ENCODE results near the gene MTRF1.
"Not testable (repeated sequence)": the region's sequence is repeated elsewhere in the genome, so short reads cannot be mapped to it uniquely, and the experiment has no call there.

The MTRF1 gene

GRCh38 chr13:41279156-41279555 is 15.8 kb upstream of the MTRF1 start:
- not testable (repeated sequence) for DNase-seq

DNA sequence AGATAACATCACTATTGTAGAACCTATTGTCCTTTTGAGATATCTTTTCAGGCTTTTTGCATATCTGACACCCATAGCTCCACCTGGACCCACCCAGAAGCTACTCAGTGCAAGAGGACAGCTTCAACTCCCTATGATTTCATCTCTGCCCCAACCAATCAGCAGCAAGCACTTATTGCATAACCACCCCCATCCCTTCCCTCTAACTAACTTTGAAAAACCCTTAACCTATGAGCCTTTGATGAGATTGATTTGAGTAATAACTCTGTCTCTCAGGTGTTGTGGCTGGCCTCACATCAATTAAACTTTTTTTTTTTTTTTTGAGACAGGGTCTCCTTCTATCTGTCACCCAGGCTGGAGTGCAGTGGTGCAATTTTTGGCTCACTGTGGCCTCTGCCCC is 13.4 kb upstream of the MTRF1 start:
- DNase-seq = no peak

DNA sequence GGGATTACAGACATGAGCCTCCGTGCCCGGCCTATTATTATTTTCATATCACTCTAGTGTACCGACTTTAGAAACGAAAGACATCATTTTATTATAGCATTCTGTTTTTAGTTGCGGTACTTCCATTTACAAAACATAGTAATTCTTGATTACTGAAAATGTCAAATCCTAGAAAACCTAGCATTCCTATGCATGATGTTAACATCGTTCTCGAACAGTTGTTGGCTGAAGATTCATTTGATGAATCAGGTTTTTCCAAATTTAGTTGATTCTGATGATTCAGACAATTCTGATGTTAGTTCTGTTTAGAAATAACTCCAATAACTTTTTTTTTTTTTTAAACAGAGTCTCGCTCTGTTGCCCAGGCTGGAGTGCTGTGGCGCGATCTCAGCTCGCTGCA is 11.5 kb upstream of the MTRF1 start:
- no peak for DNase-seq

DNA sequence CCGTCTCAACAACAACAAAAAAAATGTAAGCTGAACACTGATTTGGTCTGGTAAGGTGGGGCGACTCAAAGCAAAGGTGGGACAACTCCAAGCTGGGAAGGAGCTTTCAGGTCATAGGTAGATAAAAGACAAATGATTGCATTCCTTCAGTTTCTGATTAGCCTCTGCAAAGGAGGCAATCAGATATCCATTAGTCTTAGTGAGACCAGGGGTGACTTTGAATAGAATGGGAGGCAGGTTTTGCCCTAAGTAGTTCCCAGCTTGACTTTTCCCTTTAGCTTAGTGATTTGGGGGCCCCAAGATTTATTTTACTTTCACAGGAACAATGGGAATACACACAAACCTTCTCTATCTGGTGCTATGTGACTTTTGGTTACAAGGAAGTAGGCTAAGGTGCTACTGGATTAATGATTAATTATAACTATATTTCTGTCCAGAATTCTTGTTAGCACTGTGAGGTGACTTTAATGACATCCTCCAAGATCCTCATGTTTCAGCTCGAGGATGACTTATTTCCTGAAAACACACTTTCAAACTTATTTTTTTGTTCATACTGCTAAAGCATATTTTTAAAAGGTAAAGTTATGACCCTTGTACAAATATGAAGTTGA is 10.6 kb upstream of the MTRF1 start:
- DNase-seq = no peak

DNA sequence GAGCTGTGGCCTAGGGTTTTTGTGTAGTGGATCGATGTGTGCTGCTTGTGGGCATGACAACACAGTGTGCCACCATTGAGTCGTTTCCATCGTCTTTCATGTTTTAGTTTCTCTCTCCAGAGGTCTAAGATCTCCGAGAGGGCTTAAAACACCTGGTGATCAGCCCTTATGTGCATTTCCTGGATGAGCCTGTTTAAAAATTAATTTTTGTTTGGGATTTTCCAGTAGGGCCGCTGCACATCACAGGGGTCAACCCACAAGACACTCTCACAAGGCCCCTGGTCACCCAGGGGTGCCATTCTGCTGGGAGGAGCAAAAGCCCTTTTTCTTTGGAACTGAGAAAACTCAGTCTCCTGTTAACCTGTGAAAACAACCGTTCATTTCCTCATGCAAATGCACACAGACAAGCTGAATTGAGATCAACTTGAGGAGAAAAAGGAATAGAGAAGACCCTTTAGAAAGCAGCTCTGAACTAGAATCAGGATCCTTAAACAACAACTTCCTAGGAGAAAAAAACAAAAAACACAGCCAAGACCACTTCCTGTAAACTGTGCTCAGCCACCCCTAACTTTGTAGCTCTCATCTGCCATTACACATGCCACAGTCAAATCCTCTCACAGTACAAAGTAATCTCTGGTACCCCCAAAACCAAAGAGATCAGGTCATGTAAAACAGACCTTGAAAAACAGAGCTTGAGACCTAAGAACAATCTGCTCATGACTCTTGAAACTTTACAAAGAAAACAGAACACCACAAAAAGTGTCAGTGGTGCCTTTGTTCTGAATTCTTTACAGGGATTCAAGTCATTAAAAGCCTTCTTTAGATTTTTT is 8.3 kb upstream of the MTRF1 start:
- no peak for DNase-seq

GRCh38 chr13:41268764-41269163 is 5.4 kb upstream of the MTRF1 start:
- no peak for DNase-seq

DNA sequence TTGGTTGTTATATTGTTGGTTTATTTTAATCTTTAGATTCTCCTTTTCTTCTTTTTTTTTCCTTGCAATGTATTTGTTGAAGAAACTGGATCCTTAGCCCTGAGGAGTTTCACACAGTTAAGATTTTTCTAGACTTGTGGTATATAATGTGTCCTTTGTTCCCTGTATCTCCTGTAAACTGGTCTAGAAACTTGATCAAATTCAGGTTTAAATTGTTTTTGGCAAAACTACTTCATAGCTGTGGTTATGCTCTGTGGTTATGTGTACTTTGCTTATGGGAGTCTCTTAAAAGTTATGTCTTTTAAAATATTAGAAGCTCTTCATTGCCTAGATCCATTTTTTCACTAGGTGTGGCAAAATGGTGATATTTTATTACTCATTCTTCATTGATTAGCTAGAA is 3.7 kb upstream of the MTRF1 start:
- no peak for DNase-seq

DNA sequence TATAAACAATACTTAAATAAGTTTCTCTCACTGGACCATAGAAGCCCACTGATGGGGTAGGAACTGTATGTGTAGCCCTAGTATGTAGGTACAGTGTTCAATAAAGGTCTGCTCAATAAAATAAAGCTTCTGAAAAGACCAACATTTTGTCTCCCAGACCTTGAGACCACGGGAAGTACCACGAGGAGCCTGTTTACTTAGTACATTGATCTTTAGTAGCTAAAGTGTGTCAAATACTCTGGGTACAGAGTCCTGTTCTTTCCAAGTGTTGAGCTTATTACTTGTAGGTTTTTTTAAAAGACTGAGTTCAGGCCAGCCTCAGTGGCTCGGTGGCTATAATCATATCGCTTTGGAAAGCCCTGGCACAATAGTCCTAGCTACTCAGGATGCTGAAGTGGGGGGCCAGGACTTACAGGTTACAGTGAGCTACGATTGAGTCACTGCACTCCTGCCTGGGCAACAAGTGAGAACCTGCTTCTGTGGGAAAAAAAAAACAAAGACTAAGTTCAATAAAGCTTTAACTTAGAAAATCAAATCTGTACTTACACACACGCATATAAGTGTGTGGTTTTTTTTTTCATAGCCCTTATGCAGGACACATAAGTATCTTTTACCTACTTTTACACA is 3.4 kb downstream of the MTRF1 start:
- no peak for DNase-seq

GRCh38 chr13:41257535-41257934 is 5.8 kb downstream of the MTRF1 start:
- no peak for DNase-seq

GRCh38 chr13:41254902-41255301 is 8.5 kb downstream of the MTRF1 start:
- no peak for DNase-seq

DNA sequence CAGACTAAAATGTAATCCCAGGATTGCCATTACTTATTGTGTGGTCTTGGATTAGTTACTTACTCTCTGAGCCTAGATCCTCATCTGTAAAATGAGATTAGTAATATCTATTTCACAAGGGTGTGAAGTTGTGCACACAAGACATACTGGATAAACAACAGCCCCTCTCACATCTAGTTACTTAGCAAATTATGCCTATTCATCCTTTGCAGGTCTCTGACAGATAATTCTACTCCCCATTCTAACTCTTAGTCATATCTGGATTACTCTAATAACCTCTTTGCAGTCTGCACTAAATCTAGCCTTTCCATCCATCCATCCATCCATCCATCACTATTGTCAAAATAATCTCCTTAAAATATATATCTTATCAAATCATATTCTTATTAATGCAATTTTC is 12.4 kb downstream of the MTRF1 start:
- no peak for DNase-seq

DNA sequence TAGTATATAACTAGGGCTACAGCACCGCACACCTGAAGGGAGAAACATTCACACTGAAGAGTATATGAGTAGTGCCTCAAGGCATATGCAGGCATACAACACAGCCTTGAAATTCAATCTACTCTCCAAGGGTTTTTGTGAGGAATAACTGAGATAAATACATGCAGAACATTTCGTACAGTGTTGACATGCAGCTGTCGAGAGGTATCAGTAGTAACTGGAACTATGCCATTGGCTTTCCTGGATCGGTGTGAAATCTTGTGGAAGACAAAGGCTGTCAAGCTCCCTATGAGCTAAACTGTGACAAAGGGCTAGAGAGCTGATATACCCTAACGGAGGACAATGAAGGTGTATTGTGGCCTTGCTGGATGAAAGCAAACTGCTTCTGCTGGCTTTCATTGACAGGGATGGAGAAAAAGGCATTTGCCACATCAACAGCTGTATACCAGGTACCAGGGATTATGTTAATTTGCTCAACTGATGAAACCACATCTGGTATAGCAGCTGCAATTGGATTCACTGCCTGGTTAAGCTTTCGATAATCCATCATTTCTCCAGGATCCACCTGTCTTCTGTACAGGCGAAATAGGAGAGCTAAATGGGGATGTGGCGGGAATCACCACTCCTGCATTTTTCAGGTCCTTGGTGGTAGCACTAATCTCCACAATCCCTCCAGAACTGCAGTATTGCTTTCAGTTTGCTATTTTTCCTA is 16.3 kb downstream of the MTRF1 start:
- DNase-seq = no peak

DNA sequence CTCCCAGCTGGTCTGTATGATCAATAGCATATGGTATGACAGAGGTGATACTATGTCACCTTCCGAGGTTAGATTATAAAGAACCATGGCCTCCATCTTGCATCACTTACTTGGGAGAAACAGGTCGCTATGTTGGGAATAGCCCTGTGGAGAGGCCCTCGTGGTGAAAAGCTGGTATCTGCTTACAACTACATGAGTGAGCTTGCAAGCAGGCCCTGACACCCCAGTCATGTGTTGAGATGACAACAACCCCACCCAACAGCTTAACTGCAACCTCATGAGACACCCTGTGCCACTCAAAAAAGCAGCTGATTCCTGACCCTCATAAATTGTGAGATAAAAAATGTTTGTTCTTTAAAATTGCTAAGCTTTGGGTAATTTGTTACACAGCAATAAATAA is 18.8 kb downstream of the MTRF1 start:
- DNase-seq = no peak

- DNase-seq = no peak
Observed at GRCh38 chr13:41241626-41242025, 21.8 kb downstream of the MTRF1 start.

GRCh38 chr13:41236369-41236768 is 27.0 kb downstream of the MTRF1 start:
- no peak for DNase-seq

GRCh38 chr13:41232578-41233480 is 30.5 kb downstream of the MTRF1 start:
- no peak for DNase-seq

GRCh38 chr13:41231786-41232185 is 31.6 kb downstream of the MTRF1 start:
- no peak for DNase-seq

GRCh38 chr13:41231025-41231677 is 32.2 kb downstream of the MTRF1 start:
- no peak for DNase-seq

DNA sequence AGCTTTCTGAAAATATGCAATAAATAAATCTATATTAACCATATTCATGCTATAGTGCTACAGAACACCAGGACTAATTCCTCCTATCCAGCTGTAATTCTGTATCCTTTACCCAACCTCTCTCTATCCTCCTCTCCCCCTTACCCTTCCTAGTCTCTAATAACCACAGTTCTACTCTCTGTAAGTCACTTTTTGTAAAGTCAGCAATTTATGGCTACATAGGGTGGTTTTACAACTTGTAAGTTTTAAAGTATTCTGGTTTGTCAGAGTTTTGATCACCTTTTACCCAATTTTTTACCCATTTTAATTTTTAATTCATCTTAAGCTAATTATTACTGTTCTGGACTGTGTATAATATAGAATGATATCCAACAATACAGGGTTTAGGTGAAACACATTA is 34.0 kb downstream of the MTRF1 start:
- no peak for DNase-seq

DNA sequence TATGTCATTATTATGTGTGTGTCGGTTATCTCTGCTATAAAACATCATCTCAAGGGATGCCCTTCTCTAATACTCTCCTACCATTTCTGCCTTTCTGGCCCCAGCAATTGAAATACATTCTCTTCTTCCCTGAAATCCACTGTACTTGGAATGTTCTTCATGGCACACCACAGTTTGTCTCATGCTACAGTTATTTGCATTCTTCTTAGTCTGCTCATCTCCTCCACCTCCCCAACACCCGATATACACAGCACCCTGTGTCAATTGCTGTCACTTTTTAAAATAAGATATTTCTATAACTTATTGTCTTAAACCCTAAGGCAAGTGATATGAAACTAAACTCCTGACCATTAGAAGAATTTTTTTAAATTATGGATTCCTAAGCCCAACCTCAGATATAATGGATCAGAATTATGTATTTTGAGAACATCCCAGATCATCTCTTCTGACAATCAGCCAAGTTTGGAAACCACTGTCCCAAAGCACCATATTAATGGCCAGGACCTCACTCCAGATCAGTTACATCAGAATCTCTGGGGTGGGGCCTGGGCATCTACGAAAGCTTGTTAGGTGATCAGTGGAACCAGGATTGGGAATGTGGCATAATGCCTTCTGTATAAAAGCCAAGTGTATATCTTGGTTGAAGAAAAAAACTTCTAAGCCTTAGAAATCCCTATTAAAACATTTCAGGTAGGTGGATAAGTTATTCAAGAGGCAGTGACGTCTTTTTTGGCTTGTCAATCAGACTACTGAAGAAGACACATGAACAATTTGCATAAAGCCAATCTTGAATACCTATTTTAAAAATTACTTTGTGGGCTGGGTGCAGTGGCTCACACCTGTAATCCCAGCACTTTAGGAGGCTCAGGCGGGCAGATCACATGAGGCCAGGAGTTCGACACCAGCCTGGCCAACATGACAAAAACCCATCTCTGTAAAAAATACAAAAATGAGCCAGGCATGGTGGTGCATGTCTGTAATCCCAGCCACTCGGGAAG is 39.0 kb downstream of the MTRF1 start:
- DNase-seq = no peak

Data from T-helper 1 cell (primary cell).